ENCODE results near the gene TTC24. TPM values are rescaled to one million over a fixed set of nuclear protein-coding genes. Genes with fewer than 3 reads are reported as not detected.

Gene TTC24
- polyA plus RNA-seq, 3 donors, result 0.14 to 0.31 TPM; not detected in 1

DNA sequence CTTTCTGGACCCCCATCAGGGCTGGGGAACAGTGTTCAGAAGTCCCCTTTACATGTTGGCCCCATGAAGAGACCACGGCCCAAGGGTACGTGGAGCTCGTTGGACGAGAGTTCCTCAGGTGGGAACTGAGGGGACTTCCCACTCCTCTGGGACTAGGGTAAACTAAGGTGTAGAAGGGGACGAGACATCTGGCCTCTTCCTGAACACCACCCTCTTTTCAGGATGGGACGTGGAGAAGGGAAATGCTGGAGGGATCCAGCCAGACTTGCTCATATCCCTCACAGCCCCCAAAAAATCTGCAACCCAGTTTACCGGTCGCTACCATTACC, 14.1 kb downstream of the TTC24 start:
- WGBS (ENCODE audit: insufficient coverage), result 100% methylated on average over 1 of the region's 8 CpGs
- no peak overlapping the region for H3K4me2 ChIP-seq (replicated peaks; ENCODE audit: extremely low read depth, low read length, poor library complexity, severe bottlenecking)
- TF ChIP-seq CTCF (IDR thresholded peaks at IDR 0.05), result no peak
- no peak for DNase-seq
- no peaks in the 10 kb centered on the region for H3K9me3 Mint-ChIP-seq
- peaks cover 9% of the 10 kb centered on the region for H3K79me2 ChIP-seq (ENCODE audit: insufficient read depth, low read length)
- intact Hi-C loops (cut with micrococcal nuclease), result no loop called here
- peaks cover 44 to 48% of the 10 kb centered on the region in 2 donors for H3K36me3 Mint-ChIP-seq
- no peaks in the 10 kb centered on the region for H4K20me1 ChIP-seq (ENCODE audit: insufficient read depth, low read length)
- H3K4me1 ChIP-seq (ENCODE audit: control insufficient read depth in 1 of 2, insufficient read depth in 2 of 2, low read length in 2 of 2), result peaks cover 14 to 20% of the 10 kb centered on the region in 2 donors
- no peak overlapping the region for H3K27ac Mint-ChIP-seq
- peaks cover 34 to 54% of the 10 kb centered on the region in 2 donors for H3K36me3 ChIP-seq (replicated peaks in 1 of 2; ENCODE audit: control insufficient read depth in 1 of 2, insufficient read depth in 2 of 2, low read length in 2 of 2)
- H2AFZ ChIP-seq (ENCODE audit: insufficient read depth, low read depth, low read length, poor library complexity, severe bottlenecking), result no peak overlapping the region
- no peak overlapping the region for H3K27ac ChIP-seq (ENCODE audit: low read depth in 1 of 2, low read length in 2 of 2)
- no peak overlapping the region for H3K4me3 ChIP-seq (replicated peaks in 1 of 3; ENCODE audit: low read depth in 2 of 3, low read length in 3 of 3)
- peaks cover 0 to 2% (median 0%) of the 10 kb centered on the region in 3 donors for H3K27me3 Mint-ChIP-seq (ENCODE audit: low read depth in 3 of 3)
- H3K9ac ChIP-seq (ENCODE audit: insufficient read depth, low read length, poor library complexity, severe bottlenecking), result no peak overlapping the region
- peaks cover 17% of the 10 kb centered on the region for H3K4me1 Mint-ChIP-seq
- H3K9me3 ChIP-seq (replicated peaks in 1 of 2; ENCODE audit: control insufficient read depth in 1 of 2, insufficient read depth in 1 of 2, low read length in 2 of 2), result no peaks in the 10 kb centered on the region
- H3K27me3 ChIP-seq (ENCODE audit: control insufficient read depth in 2 of 2, insufficient read depth in 2 of 2, low read length in 2 of 2), result no peaks in the 10 kb centered on the region
- no peak overlapping the region for H3K4me3 Mint-ChIP-seq

DNA sequence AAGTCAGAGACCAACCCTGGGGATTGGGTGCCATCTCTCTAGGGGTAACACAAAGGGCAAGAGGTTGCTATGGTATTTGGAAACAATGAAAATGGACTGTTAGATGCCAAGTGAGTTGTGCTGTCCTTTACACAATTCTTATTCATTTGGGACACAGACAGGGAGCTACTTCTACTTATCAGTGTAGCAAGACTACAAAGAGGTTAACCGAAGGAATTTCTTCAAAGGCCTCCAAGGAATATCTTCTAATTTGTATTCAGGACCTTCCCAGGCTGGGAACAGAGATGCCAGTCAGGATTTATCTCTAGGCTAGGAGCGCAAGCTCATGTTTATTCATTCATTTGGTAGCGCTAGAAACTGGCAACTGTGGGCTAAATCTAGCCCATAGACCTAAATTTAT, 14.7 kb downstream of the TTC24 start:
- Histone ChIP-seq H3K4me2 (replicated peaks; ENCODE audit: extremely low read depth, low read length, poor library complexity, severe bottlenecking) (no peak overlapping the region), H3K9me3 (replicated peaks in 1 of 2; ENCODE audit: control insufficient read depth in 1 of 2, insufficient read depth in 1 of 2, low read length in 2 of 2) (no peaks in the 10 kb centered on the region), H3K4me3 (replicated peaks in 1 of 3; ENCODE audit: low read depth in 2 of 3, low read length in 3 of 3) (no peak overlapping the region), H3K27me3 (ENCODE audit: control insufficient read depth in 2 of 2, insufficient read depth in 2 of 2, low read length in 2 of 2) (no peaks in the 10 kb centered on the region), H3K9ac (ENCODE audit: insufficient read depth, low read length, poor library complexity, severe bottlenecking) (no peak overlapping the region), H3K4me1 (ENCODE audit: control insufficient read depth in 1 of 2, insufficient read depth in 2 of 2, low read length in 2 of 2) (peaks cover 14 to 20% of the 10 kb centered on the region in 2 donors), H4K20me1 (ENCODE audit: insufficient read depth, low read length) (no peaks in the 10 kb centered on the region), H3K36me3 (replicated peaks in 1 of 2; ENCODE audit: control insufficient read depth in 1 of 2, insufficient read depth in 2 of 2, low read length in 2 of 2) (peaks cover 34 to 58% of the 10 kb centered on the region in 2 donors), H2AFZ (ENCODE audit: insufficient read depth, low read depth, low read length, poor library complexity, severe bottlenecking) (no peak overlapping the region), H3K27ac (ENCODE audit: low read depth in 1 of 2, low read length in 2 of 2) (no peak overlapping the region), H3K79me2 (ENCODE audit: insufficient read depth, low read length) (peaks cover 9% of the 10 kb centered on the region)
- H3K27ac Mint-ChIP-seq, result no peak overlapping the region
- intact Hi-C loops (cut with micrococcal nuclease), result no loop called here
- no peak for TF ChIP-seq CTCF (IDR thresholded peaks at IDR 0.05)
- DNase-seq, result no peak
- H3K9me3 Mint-ChIP-seq, result no peaks in the 10 kb centered on the region
- peaks cover 17% of the 10 kb centered on the region for H3K4me1 Mint-ChIP-seq
- 100% methylated on average over 2 of the region's 3 CpGs for WGBS (ENCODE audit: insufficient coverage)
- peaks cover 48 to 51% of the 10 kb centered on the region in 2 donors for H3K36me3 Mint-ChIP-seq
- peaks cover 0 to 2% (median 0%) of the 10 kb centered on the region in 3 donors for H3K27me3 Mint-ChIP-seq (ENCODE audit: low read depth in 3 of 3)
- no peak overlapping the region for H3K4me3 Mint-ChIP-seq
